RWPE2 (cell line): ENCODE results near the gene RAN.

Experiments
- ATAC-seq: fragments of 200-7000 bp; cut with Tn5 transposase; 3 replicates; pipeline ENCODE4 v1.9.1; 2021; ENCODE audit warnings: low read depth
- DNase-seq: peaks from one replicate; pipeline ENCODE4 v3.0.0-alpha.2; 2020; ENCODE audit warnings: low spot score
- H3K27ac ChIP-seq: fragments of 450-650 bp; 2 replicates; pipeline ENCODE4 v1.5.1; 2017; ENCODE audit warnings: mild to moderate bottlenecking; ENCODE audit not compliant: poor library complexity, severe bottlenecking
- H3K27me3 ChIP-seq: fragments of 250-450 bp; sonication (Bioruptor Pico); 2 replicates; pipeline ENCODE4 v1.5.1; 2021; ENCODE audit warnings: mild to moderate bottlenecking, moderate library complexity; ENCODE audit not compliant: insufficient read depth, poor library complexity, severe bottlenecking
- H3K36me3 ChIP-seq: fragments of 250-450 bp; sonication (Bioruptor Pico); 2 replicates; pipeline ENCODE4 v1.5.1; 2020; ENCODE audit warnings: low read depth, mild to moderate bottlenecking, moderate library complexity
- H3K4me1 ChIP-seq: fragments of 250-450 bp; sonication (Bioruptor Pico); 2 replicates; pipeline ENCODE4 v1.5.1; 2021; ENCODE audit warnings: mild to moderate bottlenecking, moderate library complexity; ENCODE audit not compliant: insufficient read depth, poor library complexity, severe bottlenecking
- H3K4me3 ChIP-seq: fragments of 250-450 bp; sonication (Bioruptor Pico); 2 replicates; pipeline ENCODE4 v1.5.1; 2021; ENCODE audit warnings: mild to moderate bottlenecking, moderate library complexity; ENCODE audit not compliant: severe bottlenecking
- H3K9me3 ChIP-seq: fragments of 250-450 bp; sonication (Bioruptor Pico); 2 replicates; pipeline ENCODE4 v1.5.1; 2021; ENCODE audit warnings: mild to moderate bottlenecking, moderate library complexity; ENCODE audit not compliant: severe bottlenecking
- TF ChIP-seq, protein P1 (sequence below): fragments of 450-650 bp; IDR thresholded peaks from one replicate; pipeline ENCODE4 v1.5.1; 2017; ENCODE audit warnings: mild to moderate bottlenecking, moderate library complexity; ENCODE audit not compliant: poor library complexity, severe bottlenecking

RAN gene

DNA sequence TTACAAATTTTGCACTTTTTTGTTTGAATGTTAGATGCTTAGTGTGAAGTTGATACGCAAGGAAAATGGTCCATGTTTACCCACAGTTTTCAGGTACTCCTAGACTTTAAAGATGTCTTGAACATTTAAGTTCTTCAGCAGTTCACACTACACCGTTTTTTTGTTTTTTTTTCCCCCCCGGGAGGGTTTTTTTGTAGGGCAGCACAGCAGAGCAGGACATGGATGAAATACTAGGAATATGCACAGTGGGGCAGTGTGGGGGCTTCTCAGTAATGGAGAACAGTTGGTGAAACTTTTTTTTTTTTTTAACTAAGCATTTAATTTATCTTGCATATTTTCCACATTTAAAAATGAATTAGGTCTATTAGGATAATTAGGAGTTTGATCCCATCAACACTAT is 4.9 kb downstream of the RAN start:
- peaks cover 56% of the 10 kb centered on the region for H3K36me3 ChIP-seq
- no peaks in the 10 kb centered on the region for H3K9me3 ChIP-seq
- H3K4me1 ChIP-seq: peaks cover 10% of the 10 kb centered on the region
- ATAC-seq (no peak), DNase-seq (no peak)
- H3K4me3 ChIP-seq: no peak overlapping the region
- H3K27me3 ChIP-seq: no peaks in the 10 kb centered on the region
- TF ChIP-seq, protein P1, sequence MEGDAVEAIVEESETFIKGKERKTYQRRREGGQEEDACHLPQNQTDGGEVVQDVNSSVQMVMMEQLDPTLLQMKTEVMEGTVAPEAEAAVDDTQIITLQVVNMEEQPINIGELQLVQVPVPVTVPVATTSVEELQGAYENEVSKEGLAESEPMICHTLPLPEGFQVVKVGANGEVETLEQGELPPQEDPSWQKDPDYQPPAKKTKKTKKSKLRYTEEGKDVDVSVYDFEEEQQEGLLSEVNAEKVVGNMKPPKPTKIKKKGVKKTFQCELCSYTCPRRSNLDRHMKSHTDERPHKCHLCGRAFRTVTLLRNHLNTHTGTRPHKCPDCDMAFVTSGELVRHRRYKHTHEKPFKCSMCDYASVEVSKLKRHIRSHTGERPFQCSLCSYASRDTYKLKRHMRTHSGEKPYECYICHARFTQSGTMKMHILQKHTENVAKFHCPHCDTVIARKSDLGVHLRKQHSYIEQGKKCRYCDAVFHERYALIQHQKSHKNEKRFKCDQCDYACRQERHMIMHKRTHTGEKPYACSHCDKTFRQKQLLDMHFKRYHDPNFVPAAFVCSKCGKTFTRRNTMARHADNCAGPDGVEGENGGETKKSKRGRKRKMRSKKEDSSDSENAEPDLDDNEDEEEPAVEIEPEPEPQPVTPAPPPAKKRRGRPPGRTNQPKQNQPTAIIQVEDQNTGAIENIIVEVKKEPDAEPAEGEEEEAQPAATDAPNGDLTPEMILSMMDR: no peak
- H3K27ac ChIP-seq: no peak overlapping the region

DNA sequence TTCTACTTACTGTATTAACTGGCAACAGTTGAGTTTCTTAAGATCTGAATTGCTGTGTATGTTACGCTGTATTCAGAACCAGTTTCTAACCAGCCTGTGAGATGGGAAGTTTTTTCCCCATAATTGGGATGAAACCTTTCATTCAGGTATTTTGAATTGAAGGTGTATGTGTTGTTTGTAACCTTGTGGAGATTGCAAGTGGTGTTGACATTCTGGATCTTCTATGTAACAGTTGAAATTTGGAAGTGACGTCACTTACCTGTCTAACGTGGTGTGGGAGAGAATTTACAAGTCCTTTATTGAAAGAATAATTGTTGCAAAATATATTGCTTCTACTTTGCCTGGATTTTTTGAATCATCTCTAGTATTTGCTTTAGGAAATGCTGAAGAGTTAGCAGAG is 5.5 kb downstream of the RAN start:
- H3K27me3 ChIP-seq: no peaks in the 10 kb centered on the region
- no peak overlapping the region for H3K4me3 ChIP-seq
- TF ChIP-seq, protein P1: no peak
- H3K4me1 ChIP-seq: peaks cover 10% of the 10 kb centered on the region
- DNase-seq: no peak
- no peak for ATAC-seq
- H3K9me3 ChIP-seq: no peaks in the 10 kb centered on the region
- no peak overlapping the region for H3K27ac ChIP-seq
- peaks cover 56% of the 10 kb centered on the region for H3K36me3 ChIP-seq

DNA sequence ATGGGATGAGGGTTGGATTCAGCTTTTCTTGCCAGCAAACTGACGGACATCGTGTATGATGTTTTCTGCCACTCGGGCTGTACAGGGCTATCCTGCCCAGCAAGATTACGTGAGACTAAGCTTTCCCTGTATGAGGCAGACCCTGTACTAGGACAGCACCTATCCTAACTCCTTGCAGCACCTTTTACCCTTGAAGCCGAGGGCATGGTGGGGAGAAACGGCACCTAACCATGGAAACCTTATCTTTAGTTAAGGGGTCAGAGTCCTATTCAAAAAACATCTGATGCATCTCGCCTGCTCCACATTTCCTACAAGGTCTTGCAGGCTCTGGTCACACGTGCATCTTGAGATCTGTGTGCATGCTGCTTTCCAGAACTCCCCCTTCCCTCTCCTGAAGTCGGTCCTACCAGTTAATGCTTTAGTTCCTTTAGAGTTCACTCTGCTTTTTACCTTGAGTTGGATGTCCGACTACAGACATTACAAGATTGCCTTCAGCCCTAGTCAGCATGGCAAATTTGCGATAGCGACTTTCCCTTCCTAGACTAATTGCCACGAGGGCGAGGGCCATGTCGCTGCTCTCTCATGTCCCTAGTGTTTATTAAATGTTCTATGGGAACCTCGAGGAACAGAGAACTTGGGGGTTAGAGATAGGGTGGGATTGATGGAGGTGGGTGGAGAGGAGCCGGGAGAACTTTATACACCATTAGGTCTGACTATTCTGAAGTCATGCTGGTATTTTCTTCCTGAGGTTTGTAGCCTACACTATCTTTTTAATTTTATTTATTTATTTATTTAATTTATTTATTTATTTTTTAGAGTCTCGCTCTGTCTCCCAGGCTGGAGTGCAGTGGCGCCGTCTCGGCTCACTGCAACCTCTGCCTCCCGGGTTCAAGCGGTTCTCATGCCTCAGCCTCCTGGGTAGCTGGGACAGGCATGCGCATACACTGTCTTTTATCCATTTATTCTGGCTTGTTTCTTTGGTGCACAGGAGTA is 6.6 kb downstream of the RAN start:
- Histone ChIP-seq H3K36me3 (peaks cover 45% of the 10 kb centered on the region), H3K27ac (no peak overlapping the region), H3K4me3 (no peak overlapping the region), H3K9me3 (no peaks in the 10 kb centered on the region), H3K27me3 (no peaks in the 10 kb centered on the region), H3K4me1 (peaks cover 7% of the 10 kb centered on the region)
- TF ChIP-seq, protein P1: no peak
- ATAC-seq (peak; percentile 15), DNase-seq (no peak)

DNA sequence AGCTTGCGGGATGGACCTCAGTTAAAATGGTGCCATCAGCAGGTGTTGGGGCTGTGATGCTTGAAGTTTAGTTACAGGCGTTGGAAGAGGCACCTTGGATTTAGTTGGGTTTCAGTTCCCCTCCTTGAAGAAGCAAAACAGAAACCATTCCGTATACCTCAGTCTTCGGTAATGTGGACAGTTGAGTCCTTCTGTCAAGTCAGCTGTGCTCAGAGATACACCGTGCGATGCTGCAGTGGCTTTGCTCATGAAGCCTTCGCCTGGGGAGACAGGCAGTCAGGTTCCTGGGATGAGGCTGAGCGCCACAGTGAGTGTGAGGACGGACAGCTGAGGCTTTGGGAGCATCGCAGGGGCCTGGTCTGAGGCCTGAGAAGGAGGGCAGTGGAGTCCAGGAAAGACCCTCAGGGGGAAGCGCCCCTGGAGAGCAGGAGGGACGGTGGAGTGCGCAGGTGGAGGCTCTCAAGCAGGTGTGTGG is 7.4 kb downstream of the RAN start:
- H3K4me1 ChIP-seq: no peaks in the 10 kb centered on the region
- ATAC-seq (peak; percentile 26), DNase-seq (no peak)
- H3K27me3 ChIP-seq: no peaks in the 10 kb centered on the region
- H3K9me3 ChIP-seq: no peaks in the 10 kb centered on the region
- no peak overlapping the region for H3K4me3 ChIP-seq
- H3K36me3 ChIP-seq: peaks cover 37% of the 10 kb centered on the region
- TF ChIP-seq, protein P1: no peak
- no peak overlapping the region for H3K27ac ChIP-seq
